Stomach (tissue), 4 donors: ENCODE data around the gene ZNF280D.

Experiments
- CTCF ChIP-seq, 7 experiments: fragments of 450-650 bp in 4 of 7; fragments of 200-600 bp in 3 of 7; sonication (generic) in 3 of 7; IDR thresholded peaks; one replicate each; pipeline ENCODE4 v1.5.1; 2016 to 2019; ENCODE audit warnings: antibody characterized with exemption in 7 of 7, control low read depth in 2 of 7, mild to moderate bottlenecking in 1 of 7
- EP300 ChIP-seq: sonication (generic); formaldehyde crosslinking; IDR thresholded peaks from one replicate; pipeline ENCODE4 v1.6.1; 2017; ENCODE audit warnings: antibody characterized with exemption
- POLR2A ChIP-seq, 4 donors: fragments of 450-650 bp; IDR thresholded peaks; one replicate each; pipeline ENCODE4 v1.6.1; 2016; ENCODE audit warnings: antibody characterized with exemption in 4 of 4, control low read depth in 2 of 4, mild to moderate bottlenecking in 1 of 4, moderate library complexity in 1 of 4
- POLR2AphosphoS5 ChIP-seq, 3 donors: sonication (generic); formaldehyde crosslinking; IDR thresholded peaks; one replicate each; pipeline ENCODE4 v1.6.1; 2016; ENCODE audit warnings: antibody characterized with exemption in 3 of 3

GRCh38 chr15:56729561-56729960 lies 3.7 kb downstream of the ZNF280D start:
- no peak for TF ChIP-seq CTCF (IDR thresholded peaks at IDR 0.05)
- no peak for TF ChIP-seq POLR2A (IDR thresholded peaks at IDR 0.05)
- no peak for TF ChIP-seq EP300
- no peak for TF ChIP-seq POLR2AphosphoS5 (IDR thresholded peaks at IDR 0.05)
